Retinal pigment epithelial cell (primary cell): ENCODE results near the gene KIF23.
A peak's percentile ranks its signal among the peaks of the same experiment; 100 is the strongest.

Source experiments
- DNase-seq: peaks from one replicate; pipeline ENCODE4 v3.0.0-alpha.2; 2010; ENCODE audit warnings: low read depth
- H3K4me3 ChIP-seq: 2 replicates; pipeline ENCODE4 v1.5.1; 2011; ENCODE audit warnings: mild to moderate bottlenecking, low read length, control low read depth, moderate library complexity
- TF ChIP-seq, protein P1 (sequence below): conservative IDR thresholded peaks from 2 replicates; pipeline ENCODE4 v1.5.1; 2011; ENCODE audit warnings: low read depth, low read length, control low read depth, inconsistent platforms

The KIF23 gene

DNA sequence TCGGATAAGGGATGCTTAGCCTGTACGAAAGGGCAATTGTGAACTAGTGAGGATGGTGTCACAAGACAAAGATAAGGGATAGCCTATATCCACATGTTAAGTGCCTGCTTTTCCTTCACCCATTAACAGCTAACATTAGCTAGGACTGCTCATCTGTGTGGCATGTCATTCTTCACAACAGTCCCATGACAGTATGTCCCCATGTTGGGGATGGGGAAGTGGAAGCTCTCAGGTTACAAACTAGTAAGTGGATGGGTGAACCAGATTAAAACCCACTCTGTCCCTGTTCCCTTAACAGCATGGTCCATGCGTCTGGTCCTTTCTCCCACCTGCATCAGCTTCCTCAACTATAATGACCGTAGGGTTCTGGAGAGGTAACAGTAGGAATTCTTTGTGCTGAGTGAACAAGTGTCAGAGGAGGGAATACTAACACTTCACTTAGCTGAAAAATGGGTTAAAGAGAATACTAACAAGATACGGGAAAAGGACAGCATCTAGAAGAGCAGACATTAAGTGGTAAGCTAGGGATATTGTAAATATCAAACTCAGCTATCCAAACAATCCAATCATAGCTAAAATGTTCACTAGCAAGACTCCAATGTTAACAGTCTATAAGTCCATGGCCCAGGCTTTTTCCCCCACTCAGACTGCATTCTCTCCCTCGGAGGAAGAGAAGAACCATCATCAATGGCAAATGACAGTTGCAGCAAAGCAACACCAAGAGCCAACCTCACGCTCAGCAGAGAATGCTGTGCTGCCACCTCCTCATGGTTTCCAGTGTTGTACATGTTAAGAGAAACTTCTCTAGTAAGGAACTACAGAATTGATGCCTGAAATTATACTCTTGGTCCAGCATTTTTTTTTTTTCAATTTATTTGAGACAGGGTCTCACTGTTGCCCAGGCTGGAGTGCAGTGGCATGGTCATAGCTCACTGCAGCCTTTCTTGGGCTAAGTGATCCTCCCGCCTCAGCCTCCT, 43.4 kb downstream of the KIF23 start:
- no peak for DNase-seq

DNA sequence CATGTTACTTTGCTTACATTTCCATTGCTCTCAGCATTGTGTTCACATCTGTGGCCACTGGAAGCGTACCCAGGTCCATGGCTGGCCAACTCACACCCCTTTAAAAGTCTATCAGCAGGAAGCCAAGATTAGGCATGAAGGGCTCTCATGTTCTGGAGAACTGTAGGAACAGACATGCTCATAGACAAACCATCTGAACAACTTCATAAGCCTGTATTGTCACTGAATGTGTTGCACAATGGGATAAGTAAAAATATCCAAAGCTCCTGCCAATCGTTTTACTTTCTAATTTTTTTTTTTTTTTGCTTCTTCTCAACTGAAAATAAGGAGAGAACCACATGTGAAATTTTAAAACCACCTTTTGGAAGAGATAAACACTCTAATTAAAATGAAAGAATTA, 44.9 kb downstream of the KIF23 start:
- TF ChIP-seq, protein P1, sequence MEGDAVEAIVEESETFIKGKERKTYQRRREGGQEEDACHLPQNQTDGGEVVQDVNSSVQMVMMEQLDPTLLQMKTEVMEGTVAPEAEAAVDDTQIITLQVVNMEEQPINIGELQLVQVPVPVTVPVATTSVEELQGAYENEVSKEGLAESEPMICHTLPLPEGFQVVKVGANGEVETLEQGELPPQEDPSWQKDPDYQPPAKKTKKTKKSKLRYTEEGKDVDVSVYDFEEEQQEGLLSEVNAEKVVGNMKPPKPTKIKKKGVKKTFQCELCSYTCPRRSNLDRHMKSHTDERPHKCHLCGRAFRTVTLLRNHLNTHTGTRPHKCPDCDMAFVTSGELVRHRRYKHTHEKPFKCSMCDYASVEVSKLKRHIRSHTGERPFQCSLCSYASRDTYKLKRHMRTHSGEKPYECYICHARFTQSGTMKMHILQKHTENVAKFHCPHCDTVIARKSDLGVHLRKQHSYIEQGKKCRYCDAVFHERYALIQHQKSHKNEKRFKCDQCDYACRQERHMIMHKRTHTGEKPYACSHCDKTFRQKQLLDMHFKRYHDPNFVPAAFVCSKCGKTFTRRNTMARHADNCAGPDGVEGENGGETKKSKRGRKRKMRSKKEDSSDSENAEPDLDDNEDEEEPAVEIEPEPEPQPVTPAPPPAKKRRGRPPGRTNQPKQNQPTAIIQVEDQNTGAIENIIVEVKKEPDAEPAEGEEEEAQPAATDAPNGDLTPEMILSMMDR, result no peak
- DNase-seq, result no peak
- H3K4me3 ChIP-seq, result no peak overlapping the region

More for the DNA sequence above, 43.4 kb downstream of the KIF23 start:
- H3K4me3 ChIP-seq, result no peak overlapping the region
- TF ChIP-seq, protein P1, result no peak

DNA sequence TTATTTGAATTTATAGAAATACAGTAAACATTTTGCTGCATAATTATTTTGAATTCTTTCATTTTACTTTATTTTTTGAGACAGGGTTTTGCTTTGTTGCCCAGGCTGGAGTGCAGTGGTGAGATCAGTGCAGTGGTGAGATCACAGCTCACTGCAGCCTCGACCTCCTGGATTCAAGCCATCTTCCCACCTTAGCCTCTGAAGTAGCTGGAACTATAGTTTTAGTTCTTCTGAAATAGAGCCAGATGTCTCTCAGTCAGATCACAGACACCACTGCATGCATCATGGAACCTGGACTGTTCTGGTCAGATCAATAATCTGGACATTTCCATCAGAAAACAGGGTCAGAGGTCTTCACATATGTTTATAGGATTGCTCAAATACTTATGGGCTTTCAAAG, 46.3 kb downstream of the KIF23 start:
- DNase-seq, result no peak
- TF ChIP-seq, protein P1, result no peak
- no peak overlapping the region for H3K4me3 ChIP-seq

DNA sequence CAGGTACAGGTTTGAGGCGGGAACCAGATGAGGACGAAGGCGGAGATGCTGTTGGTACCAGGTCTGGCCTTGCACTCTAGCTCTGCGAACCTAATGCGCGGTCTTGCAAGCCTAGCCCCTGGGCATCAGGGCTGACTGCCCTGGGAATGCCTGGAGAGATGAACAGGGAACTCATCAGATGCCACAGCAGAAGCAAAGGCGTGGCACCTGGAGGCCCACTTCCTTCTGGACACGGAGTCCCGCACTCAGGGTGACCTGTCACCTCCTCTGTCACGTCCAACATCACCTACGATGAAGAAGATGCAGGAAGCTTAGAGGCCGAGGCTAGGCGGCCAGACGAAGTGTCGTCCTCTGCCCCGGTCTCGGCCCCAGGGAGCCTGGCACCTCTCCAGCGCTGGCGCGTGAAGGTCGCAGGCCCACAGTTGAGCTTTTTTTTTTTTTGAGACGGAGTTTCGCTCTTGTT, 47.9 kb downstream of the KIF23 start:
- H3K4me3 ChIP-seq, result peak overlapping the region; percentile 50
- TF ChIP-seq, protein P1, result no peak

DNA sequence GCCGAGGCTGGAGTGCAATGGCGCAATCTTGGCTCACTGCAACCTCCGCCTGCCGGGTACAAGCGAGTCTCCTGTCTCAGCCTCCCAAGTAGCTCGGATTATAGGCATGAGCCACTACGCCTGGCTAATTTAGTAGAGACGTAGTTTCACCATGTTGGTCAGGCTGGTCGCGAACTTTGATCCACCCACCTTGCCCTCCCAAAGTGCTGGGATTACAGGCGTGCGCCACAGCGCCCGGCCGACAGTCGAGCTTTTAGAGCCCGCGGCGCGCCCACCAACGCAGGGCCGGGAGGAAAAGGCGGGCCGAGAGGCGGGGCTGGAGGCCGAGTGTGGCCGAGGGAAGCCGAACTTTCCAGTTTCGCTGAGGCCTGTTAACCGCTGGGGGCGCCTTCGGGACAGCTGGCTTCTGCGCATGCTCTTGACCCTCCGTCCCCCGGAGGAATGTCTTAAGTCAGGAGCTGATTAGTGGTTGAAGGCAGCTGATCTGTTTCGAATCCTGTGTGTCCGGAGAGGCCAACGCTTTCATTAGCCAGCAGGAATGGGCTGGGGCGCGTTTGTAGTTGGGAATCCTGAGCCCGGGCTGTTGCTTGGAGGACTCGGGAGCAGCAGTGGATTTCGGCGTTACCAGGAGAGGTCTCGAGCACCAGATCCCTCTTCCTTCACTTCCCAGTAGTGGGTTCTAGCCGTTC, 48.5 kb downstream of the KIF23 start:
- peak; percentile 98 for DNase-seq
- H3K4me3 ChIP-seq, result peak overlapping the region; percentile 50
- TF ChIP-seq, protein P1, result peak; percentile 87

More for the DNA sequence above, 47.9 kb downstream of the KIF23 start:
- DNase-seq, result no peak

DNA sequence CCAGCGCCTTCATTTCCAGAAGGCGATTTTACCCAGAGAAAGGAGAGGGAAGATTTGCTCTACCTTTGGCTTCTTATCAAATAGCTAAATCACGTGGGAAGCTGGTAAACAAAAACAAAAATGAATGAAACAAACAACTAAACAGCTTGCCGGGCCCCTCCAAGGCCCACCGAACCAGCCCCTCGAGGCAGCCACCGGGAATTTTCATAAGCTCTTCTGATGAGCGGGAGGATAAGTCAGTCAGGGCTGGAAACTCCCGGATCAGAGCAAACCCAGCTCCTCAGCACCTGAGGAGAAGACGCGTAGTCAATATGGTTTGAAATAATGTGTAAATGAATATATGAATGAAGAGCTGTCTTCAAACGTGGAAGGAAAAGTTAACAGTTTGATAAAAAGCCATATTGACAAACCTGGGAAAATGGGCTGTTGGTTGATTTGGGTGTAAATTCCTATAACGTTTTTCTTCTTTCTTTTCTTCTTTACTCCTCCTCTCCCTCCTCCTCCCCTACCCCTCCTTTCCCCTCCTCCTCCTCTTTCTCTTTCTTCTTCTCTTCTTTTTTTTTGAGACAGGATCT, 49.1 kb downstream of the KIF23 start:
- TF ChIP-seq, protein P1, result no peak
- DNase-seq, result no peak
- H3K4me3 ChIP-seq, result peak overlapping the region; percentile 44
